LoVo (cell line): ENCODE results near the gene NUBP2.

Experiments used
- DNase-seq: peaks from one replicate; pipeline ENCODE4 v3.0.0-alpha.2; 2016; ENCODE audit warnings: low spot score

Gene NUBP2

GRCh38 chr16:1828645-1829410 is 46.1 kb downstream of the NUBP2 start:
- DNase-seq: peak; percentile 40

DNA sequence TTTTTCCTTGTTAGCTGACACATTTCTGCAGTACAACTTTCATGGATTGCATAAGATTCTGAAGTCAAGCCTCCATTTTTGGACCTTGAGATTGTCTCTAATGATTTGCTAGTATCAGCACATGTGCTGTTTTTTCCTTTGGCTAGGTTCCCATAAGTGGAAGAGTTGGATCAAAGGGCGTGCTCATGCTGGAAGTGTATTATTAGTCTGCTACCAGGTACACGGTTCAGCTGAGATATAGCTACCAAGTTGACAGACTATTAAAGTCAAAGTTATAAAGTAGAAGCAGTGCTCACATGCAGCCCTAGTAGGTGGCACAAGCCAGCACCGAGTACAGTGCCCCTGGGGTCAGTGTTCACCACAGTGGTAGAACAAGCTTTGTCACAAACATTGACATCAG is 47.5 kb downstream of the NUBP2 start:
- no peak for DNase-seq

DNA sequence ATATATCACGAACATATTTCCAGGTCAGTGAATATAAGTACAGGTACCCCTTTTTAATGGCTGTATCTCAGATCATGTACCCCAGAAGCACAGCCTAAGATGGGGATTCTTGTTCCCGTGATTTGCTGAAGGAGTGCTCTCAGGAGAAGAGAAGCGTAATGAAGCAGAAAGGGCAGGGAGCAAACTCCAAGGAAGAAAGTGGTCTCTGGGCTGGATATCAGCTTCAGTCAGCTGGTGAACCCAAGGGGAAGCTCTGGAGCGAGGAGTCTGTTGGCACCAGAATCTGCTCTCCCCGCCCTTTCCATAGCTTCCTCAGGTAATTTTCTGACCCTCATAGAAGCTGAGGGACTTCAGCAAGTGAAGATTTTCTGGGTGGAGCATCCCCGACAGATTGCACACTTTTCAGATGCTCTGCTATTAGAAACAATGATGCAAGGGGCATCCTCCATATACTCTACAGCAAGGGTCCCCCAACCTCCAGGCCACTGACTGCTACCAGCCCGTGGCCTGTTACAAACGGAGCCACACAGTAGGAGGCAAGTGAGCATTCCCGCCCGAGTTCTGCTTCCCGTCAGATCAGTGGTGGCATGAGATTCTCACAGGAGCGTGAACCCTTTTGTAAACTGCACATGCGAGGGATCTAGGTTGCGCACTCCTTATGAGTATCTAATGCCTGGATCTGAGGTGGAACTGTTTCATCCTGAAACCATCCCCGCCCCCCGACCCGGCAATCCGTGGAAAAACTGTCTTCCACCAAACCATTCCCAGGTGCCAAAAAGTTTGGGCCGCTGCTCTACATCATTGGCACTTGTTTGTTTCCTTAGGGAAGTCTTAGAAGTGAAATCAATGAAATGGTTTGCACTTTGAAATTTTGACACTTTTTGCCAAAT is 48.7 kb downstream of the NUBP2 start:
- DNase-seq: no peak

- DNase-seq: no peak
Measured at GRCh38 chr16:1832838-1833454, 50.2 kb downstream of the NUBP2 start.

DNA sequence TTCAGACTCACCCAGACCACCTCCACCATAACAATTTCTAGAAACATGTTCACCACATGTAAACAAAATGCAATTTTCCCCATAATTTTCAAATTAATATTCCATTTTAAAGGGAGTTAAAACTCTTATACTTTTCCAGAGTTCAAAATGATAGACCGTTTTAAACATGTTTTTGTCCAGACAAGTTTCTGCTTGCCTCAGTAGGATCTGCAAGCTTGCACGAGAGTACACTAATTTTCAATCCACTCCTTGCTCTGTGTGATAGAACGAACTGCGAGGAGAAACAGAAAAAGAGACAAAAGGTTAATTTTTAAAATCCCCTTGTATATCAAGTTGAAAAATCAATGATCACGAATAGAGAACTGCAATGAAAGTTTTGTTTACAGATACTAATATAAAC is 51.3 kb downstream of the NUBP2 start:
- DNase-seq: no peak
